GM19324 (cell line): ENCODE data around the gene PRPSAP1.

Experiments used
- ATAC-seq: cut with Tn5 transposase; IDR thresholded peaks from one replicate; pipeline ENCODE4 v1.9.1; 2021; ENCODE audit warnings: mild to moderate bottlenecking, moderate library complexity; ENCODE audit not compliant: unreplicated experiment, low FRiP score

The PRPSAP1 gene

GRCh38 chr17:76383546-76384221, 30.0 kb upstream of the PRPSAP1 start:
- peak; percentile 23 for ATAC-seq

- ATAC-seq = no peak
Measured at GRCh38 chr17:76382803-76383545, 29.3 kb upstream of the PRPSAP1 start.

- no peak for ATAC-seq
Measured at GRCh38 chr17:76382351-76382802, 28.7 kb upstream of the PRPSAP1 start.

GRCh38 chr17:76381633-76382350, 28.1 kb upstream of the PRPSAP1 start:
- no peak for ATAC-seq

GRCh38 chr17:76379646-76380376, 26.1 kb upstream of the PRPSAP1 start:
- ATAC-seq = no peak

- ATAC-seq = no peak
Measured at GRCh38 chr17:76379275-76379641, 25.5 kb upstream of the PRPSAP1 start.

GRCh38 chr17:76378548-76379274, 25.0 kb upstream of the PRPSAP1 start:
- ATAC-seq = no peak

- no peak for ATAC-seq
Measured at GRCh38 chr17:76376318-76377133, 22.8 kb upstream of the PRPSAP1 start.

GRCh38 chr17:76371656-76372628, 18.2 kb upstream of the PRPSAP1 start:
- ATAC-seq = no peak

GRCh38 chr17:76370261-76370993, 16.7 kb upstream of the PRPSAP1 start:
- ATAC-seq = no peak

GRCh38 chr17:76369804-76370203, 16.1 kb upstream of the PRPSAP1 start:
- ATAC-seq = no peak

- ATAC-seq = no peak
Measured at GRCh38 chr17:76369379-76369778, 15.7 kb upstream of the PRPSAP1 start.

- ATAC-seq = no peak
Measured at GRCh38 chr17:76368545-76368944, 14.8 kb upstream of the PRPSAP1 start.

GRCh38 chr17:76367642-76368041, 13.9 kb upstream of the PRPSAP1 start:
- no peak for ATAC-seq

- no peak for ATAC-seq
Measured at GRCh38 chr17:76366247-76366646, 12.5 kb upstream of the PRPSAP1 start.

GRCh38 chr17:76365256-76365903, 11.7 kb upstream of the PRPSAP1 start:
- ATAC-seq = no peak
